Hematopoietic multipotent progenitor cell (in vitro differentiated cells): Measurements from ENCODE around the gene GFI1. TPM values are rescaled to one million over a fixed set of nuclear protein-coding genes. Genes with fewer than 3 reads are reported as not detected.
"Not testable (repeated sequence)": the region's sequence is repeated elsewhere in the genome, so short reads cannot be mapped to it uniquely, and the experiment has no call there.

ENCODE experiments used
- DNase-seq, 3 donors: peaks; one replicate each; pipeline ENCODE4 v3.0.0-alpha.2; 2011 to 2015; ENCODE audit warnings: low read depth in 2 of 3, low spot score in 2 of 3
- total RNA-seq: library from RNA; depleted of rRNA; stranded (reverse); fragments of >200 nt; gene quantifications from one replicate; pipeline ENCODE4 v1.2.3, GENCODE V29; 2012

Gene GFI1
- 15.9 TPM for total RNA-seq

DNA sequence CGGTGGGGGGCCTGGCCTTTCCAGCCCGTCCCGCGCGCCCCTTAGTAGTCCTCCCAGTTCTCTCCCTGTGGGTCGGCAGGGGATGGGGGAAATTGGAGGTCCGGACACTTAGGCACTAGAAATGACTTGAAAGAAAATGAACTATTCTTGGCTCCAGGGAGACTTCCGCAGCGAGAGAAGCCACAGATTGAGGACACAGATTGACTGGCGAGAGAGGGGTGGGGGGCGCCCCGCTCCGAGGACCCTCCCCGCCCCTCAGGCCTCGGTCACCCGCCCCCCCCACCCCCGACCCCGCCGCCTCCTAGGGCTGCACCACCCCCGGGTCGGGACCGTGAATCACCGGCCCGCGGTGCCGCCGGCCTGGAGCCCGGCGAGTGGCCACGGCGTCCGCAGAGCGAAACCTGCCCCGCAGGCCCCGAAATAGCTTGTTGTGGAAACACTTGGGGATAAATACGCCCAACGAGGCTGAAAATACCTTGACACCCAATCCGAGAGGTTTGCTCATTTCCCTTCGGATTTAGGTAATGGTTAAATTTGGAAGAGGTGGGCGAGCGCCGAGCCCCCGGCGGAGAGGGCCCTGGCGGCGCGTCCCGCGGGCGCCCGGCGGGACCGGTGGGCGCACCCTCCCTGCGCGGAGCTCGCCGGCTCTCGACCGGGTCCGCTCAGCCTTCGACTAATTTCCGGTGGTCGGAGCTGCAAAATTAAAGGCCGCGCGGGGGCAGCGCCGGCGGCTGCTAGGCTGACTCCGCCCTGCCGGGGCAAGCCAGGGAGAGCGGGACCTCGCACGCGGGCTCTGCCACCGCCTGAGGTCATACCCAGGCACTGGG lies at the start of gene GFI1:
Gene GFI1 (minus strand): TSS at position 675 of the 827 bp plus-strand sequence. CDS start 3,438 bp downstream, outside the sequence.
- DNase-seq, result peak in 2 of 3 donors; percentile 58 to 72

DNA sequence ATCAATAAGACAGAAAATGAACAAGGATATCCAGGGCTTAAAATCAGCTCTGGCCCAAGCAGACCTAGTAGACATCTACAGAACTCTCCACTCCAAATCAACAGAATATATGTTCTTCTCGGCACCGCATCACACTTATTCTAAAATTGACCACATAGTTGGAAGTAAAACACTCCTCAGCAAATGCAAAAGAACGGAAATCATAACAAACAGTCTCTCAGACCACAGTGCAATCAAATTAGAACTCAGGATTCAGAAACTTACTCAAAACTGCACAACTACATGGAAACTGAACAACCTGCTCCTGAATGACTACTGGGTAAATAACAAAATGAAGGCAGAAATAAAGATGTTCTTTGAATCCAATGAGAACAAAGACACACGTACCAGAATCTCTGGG lies 45.6 kb upstream of the GFI1 start:
- DNase-seq, result not testable (repeated sequence)

DNA sequence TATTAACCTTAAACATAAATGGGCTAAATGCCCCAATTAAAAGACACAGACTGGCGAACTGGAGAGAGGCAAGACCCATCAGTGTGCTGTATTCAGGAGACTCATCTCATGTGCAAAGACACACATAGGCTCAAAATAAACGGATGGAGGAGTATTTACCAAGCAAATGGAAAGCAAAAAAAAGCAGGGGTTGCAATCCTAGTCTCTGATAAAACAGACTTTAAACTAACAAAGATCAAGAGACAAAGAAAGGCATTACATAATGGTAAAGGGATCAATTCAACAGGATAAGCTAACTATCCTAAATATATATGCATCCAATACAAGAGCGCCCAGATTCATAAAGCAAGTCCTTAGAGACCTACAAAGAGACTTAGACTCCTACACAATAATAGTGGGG lies 45.2 kb upstream of the GFI1 start:
- DNase-seq, result not testable (repeated sequence)

DNA sequence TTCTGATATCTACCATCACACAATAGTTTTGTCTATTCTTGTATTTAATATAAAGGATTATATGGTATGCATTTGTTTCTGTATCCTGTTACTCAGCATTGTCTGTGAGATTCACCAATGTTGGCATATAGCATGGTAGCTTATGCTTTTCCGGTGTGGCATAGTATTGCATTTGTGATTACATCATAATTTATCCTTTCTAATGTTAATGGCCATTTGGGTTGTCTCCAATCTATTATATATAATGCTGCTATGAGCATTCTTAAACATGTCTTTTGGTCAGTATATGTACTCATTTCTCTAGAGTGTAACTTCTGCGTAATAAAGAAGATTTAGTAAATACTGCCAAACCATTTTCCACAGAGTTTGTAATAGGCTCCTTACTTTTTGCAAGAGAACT lies 40.9 kb upstream of the GFI1 start:
- DNase-seq, result no peak

DNA sequence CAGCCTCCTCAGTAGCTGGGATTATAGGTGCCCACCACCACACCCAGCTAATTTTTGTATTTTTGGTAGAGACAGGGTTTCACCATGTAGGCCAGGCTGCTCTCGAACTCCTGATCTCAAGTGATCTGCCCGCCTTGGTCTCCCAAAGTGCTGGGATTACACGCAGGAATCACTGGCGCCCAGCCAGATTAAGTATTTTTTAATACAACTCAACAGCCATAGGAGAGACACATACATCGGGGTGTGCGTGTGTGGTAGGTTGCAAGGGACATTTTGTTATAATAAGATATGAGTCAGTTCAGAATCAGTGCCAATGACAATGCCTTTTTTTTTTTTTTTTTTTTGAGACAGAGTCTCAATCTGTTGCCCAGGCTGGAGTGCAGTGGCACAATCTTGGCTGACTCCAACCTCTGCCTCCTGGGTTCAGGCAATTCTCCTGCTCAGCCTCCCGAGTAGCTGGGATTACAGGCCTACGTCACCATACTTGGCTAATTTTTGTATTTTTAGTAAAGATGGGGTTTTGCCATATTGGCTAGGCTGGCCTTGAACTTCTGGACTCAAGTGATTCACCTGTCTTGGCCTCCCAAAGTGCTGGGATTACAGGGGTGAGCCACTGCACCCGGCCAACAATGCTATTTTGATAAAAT lies 38.3 kb upstream of the GFI1 start:
- not testable (repeated sequence) for DNase-seq

DNA sequence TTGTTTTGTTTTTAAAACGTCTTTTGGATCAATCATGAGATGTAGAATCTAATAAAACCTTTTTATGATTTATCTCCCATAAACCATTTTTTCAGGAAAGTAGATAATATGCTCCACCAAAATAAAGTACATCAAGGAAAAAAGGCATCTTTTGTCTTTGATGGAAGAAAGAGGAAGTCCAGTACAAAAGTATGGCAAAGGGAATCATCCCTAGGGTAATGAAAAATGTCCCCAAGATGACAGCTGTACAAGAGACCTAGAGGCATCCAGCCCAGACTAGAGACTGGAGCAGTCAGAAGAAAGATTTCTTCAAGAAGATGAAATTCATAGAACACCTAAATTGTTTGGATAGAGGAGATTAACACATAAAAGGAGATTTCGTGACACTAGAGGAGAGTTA lies 32.3 kb upstream of the GFI1 start:
- no peak for DNase-seq

DNA sequence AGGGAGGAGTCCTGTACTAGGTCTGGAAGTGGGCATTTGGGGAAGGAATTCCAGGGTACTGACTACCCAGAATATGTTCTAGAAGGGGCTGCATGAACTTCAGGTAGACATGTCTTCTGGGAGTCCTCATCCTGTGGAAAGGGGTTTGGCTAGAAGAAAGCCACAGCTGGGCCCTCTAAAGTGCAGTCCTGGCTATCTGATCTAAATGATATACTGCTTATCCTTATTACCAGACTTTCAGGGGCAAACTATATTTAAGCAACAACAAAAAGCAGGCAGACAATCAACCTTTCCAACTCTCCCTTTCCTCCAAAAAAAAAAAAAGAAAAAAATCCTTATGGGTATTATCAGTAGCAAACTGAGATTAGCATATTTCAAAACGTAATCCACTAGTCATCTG lies 29.8 kb upstream of the GFI1 start:
- no peak for DNase-seq

DNA sequence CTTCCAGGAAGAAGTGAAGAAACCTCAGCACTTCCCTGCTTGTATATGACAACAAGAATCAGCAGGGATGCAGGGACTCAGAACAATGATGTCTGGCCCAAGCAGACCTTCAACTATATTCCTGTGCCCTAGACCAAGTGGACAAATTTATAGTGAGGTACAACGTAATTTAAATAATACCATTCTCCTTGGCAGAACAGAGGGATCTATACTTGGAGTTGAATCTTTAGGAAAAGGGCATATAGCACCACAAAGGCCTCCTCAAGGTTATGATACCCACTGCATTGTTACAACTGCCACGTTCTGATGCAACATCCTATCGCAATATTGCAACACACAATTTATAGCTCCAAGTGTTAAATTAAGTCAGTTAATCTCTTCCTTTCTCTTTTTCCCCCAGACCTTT lies 29.1 kb upstream of the GFI1 start:
- DNase-seq, result no peak

DNA sequence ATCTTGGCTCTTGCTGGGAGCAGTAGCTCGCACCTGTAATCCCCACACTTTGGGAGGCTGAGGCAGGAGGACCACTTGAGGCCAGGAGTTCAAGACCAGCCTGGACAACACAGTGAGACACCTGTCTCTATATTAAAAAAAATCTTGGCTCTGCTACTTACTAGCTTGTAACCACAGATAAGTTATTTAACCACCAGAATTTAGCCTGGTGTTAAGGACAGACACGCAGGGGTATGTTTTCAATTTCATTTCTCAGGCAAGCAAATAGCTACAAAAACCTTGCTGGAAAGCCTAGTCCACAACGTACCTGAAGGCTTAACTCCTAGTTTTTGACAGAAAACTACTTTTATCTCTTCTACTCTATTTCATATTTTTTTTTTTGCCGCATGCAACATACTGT lies 24.8 kb upstream of the GFI1 start:
- no peak for DNase-seq

DNA sequence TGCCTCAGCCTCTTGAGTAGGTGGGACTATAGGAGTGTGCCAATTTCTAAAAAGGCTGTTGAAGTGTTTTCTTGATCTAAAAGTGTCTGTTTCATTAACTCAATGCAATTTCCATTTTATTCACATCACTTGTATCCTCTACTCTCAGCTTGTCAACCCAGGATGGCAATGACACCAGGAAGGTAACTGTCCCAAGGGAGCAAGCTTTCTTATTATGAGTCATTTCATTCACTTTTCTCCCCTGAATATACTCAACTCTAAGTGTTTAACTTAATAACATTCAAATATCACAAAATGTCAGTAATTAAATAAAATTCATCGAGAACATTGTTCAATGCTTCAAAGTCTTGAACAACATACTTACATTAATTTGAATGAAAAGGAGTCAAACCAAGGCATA lies 22.9 kb upstream of the GFI1 start:
- no peak for DNase-seq

DNA sequence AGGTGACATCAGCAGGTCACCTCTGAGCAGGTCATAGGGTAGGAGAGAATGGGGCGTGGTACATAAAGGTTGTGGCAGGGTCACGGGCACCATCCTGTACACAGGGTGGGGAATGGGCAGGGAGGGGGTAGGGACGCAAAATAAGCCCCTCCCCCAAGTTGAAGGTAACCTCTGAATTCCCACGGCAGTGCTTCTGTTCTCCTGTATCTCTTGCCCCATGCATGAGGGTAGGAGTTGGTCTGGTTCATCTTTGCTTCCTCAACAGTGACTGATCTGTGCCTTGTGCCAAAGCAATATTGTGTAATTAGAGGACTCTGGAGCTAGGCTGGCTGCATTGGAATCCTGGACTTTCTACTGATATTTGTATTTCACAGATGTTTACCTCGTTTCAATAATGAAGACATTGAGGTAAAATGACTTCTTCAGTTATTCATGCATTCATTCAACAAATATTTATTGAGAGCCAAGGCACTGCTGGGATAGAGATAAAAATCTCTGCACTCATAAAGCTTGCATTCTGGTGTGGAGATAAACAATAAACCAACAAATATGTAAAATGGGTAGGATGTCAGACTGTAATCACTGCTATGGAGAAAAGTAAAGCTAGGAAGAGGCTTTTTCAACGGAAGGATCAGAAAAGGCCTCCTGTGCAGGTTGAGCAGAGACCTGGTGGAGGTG lies 18.4 kb upstream of the GFI1 start:
- DNase-seq, result no peak

DNA sequence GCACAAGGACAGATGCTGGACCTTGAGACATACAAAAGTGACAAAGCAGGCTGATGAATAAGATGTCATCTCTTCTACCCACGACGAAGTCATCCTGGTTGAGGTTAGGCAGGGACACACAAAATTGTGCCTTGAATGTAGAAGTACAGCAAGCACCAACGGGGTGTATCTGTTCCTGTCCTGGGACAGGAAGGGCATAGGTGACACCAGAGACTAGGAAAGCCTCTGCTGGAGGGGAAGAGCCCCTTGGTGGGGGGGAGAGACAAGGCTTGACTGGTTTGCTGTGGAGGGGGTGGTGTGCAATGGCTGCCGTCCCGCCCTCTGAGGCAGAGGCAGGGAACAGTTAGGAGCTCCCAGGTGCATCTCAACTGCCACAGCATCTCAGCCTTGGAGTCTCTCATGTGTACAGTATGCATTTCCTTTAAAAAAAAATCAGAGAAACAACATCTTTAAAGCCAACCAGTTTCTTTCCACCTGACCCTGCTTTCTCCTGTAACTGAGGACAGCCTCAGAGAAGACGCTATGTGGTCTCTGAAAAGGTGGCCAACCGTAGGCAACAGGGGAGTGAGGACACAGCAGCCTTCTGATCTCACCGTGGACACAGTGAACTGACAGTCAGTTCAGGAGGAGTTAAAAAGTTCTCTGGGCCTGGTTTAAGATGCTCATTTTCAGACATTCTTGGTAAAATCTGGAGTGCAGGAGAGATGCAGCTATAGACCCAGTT lies 17.7 kb upstream of the GFI1 start:
- DNase-seq, result no peak

DNA sequence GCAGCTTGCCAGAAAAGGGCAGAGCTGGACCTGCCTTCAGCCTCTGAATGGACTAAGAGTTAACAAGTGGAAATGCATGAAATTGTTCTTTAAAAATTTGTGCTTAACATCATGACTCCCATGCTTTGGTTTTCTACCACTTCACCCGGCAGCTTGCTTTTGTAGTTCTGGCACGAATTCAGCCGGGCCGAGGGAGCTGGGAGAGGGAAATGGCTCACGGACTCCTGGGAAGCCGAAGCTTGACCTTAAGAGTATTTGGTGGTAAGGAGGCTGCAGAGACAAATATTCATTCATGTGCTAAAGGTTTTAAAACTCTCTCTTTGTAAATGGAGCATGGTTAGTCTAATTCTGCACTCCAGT lies 17.2 kb upstream of the GFI1 start:
- DNase-seq, result no peak

DNA sequence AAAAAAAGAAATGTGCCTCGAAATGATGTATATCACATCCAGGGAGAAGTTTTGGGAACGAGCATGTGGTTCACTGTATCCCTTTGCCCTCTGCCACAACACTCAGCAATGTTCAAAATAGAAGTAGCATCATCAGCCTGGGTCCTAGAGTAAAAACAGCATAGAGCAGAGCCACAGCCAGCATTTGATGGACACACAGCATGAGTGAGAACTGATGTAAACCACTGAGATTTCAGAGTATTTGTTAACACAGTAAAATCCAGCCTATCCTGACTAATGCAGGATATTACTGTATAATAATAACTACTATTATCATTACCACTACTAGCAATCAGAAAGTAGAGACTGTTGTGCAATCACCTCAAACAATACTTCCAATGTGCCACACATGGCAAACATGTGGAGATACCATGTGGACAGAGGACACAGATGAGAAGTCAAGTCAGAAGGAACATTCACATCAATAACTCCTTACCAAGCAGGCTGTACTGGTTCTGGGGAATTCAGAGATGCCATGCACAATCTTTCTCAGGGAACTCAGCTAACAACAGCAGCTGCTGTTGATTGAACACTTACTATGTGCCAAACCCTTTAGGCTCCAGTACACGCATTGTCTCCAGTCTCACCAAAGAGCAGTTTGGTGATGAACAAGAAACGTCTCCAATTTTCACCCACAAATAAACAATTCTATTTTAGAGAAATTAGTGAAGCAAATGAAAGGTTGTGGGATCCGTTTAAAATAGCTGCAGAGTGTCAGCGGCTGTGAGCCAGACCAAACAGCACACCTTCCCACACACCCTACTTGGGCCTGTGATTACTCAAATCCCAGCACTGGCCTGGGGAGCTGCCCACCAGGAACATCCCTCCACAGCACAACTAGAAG lies 16.6 kb upstream of the GFI1 start:
- no peak for DNase-seq

DNA sequence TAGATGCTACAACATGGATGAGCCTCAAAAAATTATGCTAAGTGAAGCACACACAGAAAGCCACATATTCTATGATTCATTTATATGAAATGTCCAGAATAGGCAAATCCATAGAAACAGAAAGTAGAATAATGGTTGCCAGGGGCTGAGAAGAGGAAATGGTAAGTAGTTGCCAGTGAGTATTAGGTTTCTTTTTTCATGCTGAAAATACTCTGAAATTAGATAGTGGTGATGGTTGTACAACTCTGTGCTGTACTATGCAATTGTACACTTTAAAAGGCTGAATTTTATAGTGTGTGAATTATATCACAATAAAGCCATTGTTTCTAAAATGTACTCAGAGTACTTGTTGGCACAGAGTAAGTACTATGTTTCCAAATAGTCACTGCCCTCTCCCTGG lies 15.5 kb upstream of the GFI1 start:
- DNase-seq, result peak in 1 of 3 donors; percentile 15

DNA sequence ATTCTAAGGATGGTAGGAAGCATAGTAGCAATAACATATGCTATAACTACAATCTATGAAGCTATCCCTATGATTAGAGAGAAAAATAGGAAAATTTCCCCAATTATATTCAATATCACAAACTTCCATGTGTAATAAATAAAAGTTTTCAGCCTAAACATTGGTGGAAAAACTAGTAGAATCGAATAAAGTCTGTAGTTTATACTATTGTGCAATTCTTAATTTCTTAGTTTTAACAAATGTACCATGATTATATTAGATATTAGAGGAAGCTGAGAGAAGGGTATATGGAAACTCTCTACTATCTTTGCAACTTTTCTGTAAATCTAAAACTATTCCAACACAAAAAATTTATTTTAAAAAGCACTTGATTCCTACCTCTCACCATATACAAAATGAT lies 13.8 kb upstream of the GFI1 start:
- no peak for DNase-seq

DNA sequence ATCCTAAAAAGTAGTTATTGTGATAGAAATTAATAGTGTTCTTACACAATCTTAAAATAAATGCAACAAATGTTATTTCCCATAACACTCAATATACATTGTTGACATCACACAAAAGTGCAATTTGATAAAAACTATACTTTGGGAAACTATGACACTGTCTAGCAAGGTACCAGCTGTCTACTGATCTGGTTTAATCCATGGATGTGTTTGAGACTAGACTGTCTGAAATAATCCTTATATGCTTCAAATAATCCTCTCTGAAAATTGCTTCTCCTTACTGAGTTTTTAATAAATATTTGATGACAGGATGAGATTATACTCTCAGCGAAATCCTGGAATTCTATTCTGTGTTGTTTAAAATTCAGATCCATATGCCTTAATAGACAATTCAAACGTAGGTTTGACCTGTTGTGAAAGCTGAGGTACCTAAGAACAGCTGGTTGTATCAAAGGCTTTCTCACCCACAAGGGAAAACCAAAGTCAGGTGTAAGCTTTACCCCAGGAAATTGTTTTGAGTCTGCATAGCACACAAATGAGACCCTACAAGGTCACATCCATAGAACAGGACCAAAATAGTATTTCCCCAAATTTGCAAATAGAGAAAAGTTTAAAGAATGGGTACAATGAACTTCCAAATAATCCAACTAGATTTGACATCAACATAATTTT lies 8.8 kb upstream of the GFI1 start:
- no peak for DNase-seq

DNA sequence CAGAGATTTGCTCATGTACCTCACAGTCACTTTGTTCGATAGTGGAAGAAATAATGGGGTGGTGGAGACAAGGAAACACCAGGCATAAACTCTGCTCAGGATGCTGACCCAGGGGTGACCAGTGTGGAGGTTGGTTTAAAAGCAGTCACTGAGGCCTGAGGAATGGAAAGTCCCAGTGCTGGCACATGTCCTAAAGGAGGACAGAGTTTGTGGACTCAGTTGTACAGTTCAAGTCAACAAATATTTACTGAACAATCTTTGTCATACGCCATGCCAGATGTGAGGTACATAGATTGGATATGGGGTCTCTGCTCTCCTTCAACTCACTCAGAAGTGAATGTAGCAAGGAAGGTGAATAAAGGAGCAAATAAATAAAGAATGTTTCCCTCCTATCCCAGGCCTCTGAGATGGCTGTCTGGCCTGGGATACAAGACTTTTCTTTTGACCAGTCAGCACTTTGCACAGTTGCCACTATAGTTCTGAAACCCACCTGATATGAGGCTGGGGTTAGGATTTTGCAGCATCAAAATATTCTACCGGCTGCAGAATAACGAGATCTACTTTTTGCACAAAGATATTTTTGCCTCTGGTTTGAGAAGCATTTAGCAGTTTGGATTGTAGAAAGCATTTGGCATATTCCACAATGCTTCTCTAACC lies 7.9 kb upstream of the GFI1 start:
- no peak for DNase-seq

DNA sequence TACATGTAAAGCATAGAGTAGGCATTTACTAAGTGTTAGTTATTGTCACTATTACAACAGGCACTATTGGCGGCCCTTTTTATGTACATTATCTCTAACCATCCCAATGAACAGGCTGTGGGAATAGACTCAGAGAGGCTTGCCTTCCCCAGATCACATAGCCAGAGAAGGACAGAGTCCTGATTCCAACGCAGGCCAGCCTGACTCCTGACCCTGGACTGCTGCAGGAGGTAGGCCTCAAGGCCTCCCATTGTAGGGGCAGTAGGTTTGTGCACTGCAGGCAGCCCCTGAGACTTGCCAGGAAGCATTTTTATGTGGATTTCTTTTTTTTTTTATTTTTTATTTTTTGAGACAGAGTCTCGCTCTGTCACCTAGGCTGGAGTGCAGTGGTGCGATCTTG lies 6.4 kb upstream of the GFI1 start:
- DNase-seq, result no peak
